H1 (cell line): ENCODE measurements around the gene OSBPL6. TPM values are rescaled to one million over a fixed set of nuclear protein-coding genes. Genes with fewer than 3 reads are reported as not detected.

Experiments used
- CTCF ChIA-PET: fragments of 300-600 bp; sonication (Branson Sonifier 250); formaldehyde crosslinking; loops from one replicate; lab custom pipeline; 2021; ENCODE audit not compliant: partially characterized antibody; lab: Charles Lee
- POLR2A ChIA-PET: fragments of 300-600 bp; sonication (Branson Sonifier 250); formaldehyde crosslinking; loops from one replicate; lab custom pipeline; 2021; ENCODE audit warnings: inconsistent platforms; ENCODE audit not compliant: partially characterized antibody; lab: Charles Lee
- DNase-seq, 2 experiments: peaks; one replicate each; pipeline versions ENCODE4 v3.0.0 to v3.0.0-alpha.2; 2010 to 2022; ENCODE audit warnings: low spot score in 2 of 2, low read depth in 1 of 2, mixed read lengths in 1 of 2
- FAIRE-seq: peaks from 2 replicates; lab custom pipeline; 2011; peaks lifted over from hg19 to GRCh38; lab: Jason Lieb, UNC
- H2AFZ ChIP-seq: 2 replicates; pipeline ENCODE4 v1.8.1; 2012; ENCODE audit warnings: low read length, inconsistent platforms
- H2AK5ac ChIP-seq: 2 replicates; pipeline ENCODE4 v1.6.1; 2013; ENCODE audit warnings: low read depth, low read length
- H2BK120ac ChIP-seq: replicated peaks from 2 replicates; pipeline ENCODE3; 2013; ENCODE audit warnings: low read depth, low read length, inconsistent platforms
- H2BK12ac ChIP-seq: 2 replicates; pipeline ENCODE4 v1.6.1; 2013; ENCODE audit warnings: low read depth, low read length
- H2BK15ac ChIP-seq: 2 replicates; pipeline ENCODE4 v1.6.1; 2013; ENCODE audit warnings: low read length
- H2BK20ac ChIP-seq: 2 replicates; pipeline ENCODE4 v1.6.1; 2013; ENCODE audit warnings: low read length
- H2BK5ac ChIP-seq: 2 replicates; pipeline ENCODE4 v1.6.1; 2013; ENCODE audit warnings: low read depth, low read length
- H3K14ac ChIP-seq: 2 replicates; pipeline ENCODE4 v1.6.1; 2013; ENCODE audit warnings: inconsistent platforms; ENCODE audit not compliant: insufficient read length
- H3K18ac ChIP-seq: 2 replicates; pipeline ENCODE4 v1.6.1; 2013; ENCODE audit warnings: low read length; ENCODE audit errors: extremely low read depth
- H3K23ac ChIP-seq: 2 replicates; pipeline ENCODE4 v1.6.1; 2013; ENCODE audit warnings: inconsistent platforms; ENCODE audit not compliant: insufficient read length
- H3K23me2 ChIP-seq: 2 replicates; pipeline ENCODE4 v1.6.1; 2013; ENCODE audit warnings: low read depth, low read length
- H3K27ac ChIP-seq: 2 replicates; pipeline ENCODE4 v1.6.1; 2011; ENCODE audit warnings: low read depth, low read length, inconsistent platforms
- H3K27me3 ChIP-seq, 4 experiments: replicated peaks in 1 of 4; 1 replicate in 1 of 4; 2 replicates in 3 of 4; pipeline versions ENCODE4 v1.6.1 to v1.8.1; 2011 to 2013; ENCODE audit warnings: low read length in 3 of 4, mild to moderate bottlenecking in 3 of 4, inconsistent platforms in 2 of 4, mixed read lengths in 2 of 4, moderate library complexity in 1 of 4; ENCODE audit not compliant: control insufficient read depth in 3 of 4, insufficient read depth in 3 of 4; ENCODE audit errors: extremely low read depth in 1 of 4
- H3K36me3 ChIP-seq, 4 experiments: 2 replicates each; pipeline versions ENCODE4 v1.6.1 to v1.8.1; 2011 to 2013; ENCODE audit warnings: mild to moderate bottlenecking in 4 of 4, low read length in 3 of 4, moderate library complexity in 2 of 4, control low read depth in 1 of 4, inconsistent platforms in 1 of 4; ENCODE audit not compliant: insufficient read depth in 4 of 4, control insufficient read depth in 2 of 4
- H3K4ac ChIP-seq: replicated peaks from 2 replicates; pipeline ENCODE3; 2013; ENCODE audit warnings: low read length, low read depth, mixed read lengths, inconsistent platforms; ENCODE audit not compliant: insufficient read length
- H3K4me1 ChIP-seq, 4 experiments: replicated peaks in 1 of 4; 1 replicate in 1 of 4; 2 replicates in 3 of 4; pipeline versions ENCODE4 v1.6.1 to v1.8.1; 2011 to 2013; ENCODE audit warnings: low read length in 3 of 4, inconsistent platforms in 2 of 4, mixed read lengths in 1 of 4; ENCODE audit not compliant: insufficient read depth in 4 of 4, control insufficient read depth in 3 of 4
- H3K4me2 ChIP-seq, 2 experiments: 2 replicates each; pipeline versions ENCODE4 v1.6.1 to v1.8.1; 2011 to 2013; ENCODE audit warnings: low read depth in 2 of 2, low read length in 2 of 2, control low read depth in 1 of 2, inconsistent platforms in 1 of 2, mild to moderate bottlenecking in 1 of 2; ENCODE audit not compliant: insufficient read depth in 1 of 2
- H3K4me3 ChIP-seq, 4 experiments: fragments of 200-600, 300-600 bp in 1 of 4; sonication (generic), shearing (Covaris generic), sonication (Bioruptor Twin) in 1 of 4; 2 replicates each; pipeline versions ENCODE4 v1.5.1 to v1.8.1; 2011 to 2016; ENCODE audit warnings: low read length in 4 of 4, low read depth in 3 of 4, control low read depth in 2 of 4, inconsistent platforms in 2 of 4, mild to moderate bottlenecking in 2 of 4, mixed read lengths in 1 of 4, moderate library complexity in 1 of 4; ENCODE audit not compliant: insufficient read depth in 2 of 4; ENCODE audit errors: extremely low read depth in 1 of 4
- H3K56ac ChIP-seq: replicated peaks from 2 replicates; pipeline ENCODE3; 2013; ENCODE audit warnings: low read depth, mild to moderate bottlenecking, mixed read lengths, low read length, inconsistent platforms; ENCODE audit not compliant: insufficient read length
- H3K79me1 ChIP-seq: 2 replicates; pipeline ENCODE4 v1.6.1; 2013; ENCODE audit warnings: low read depth, low read length, control low read depth
- H3K79me2 ChIP-seq, 2 experiments: 2 replicates each; pipeline versions ENCODE4 v1.6.1 to v1.8.1; 2012 to 2013; ENCODE audit warnings: low read length in 2 of 2, mild to moderate bottlenecking in 2 of 2, inconsistent platforms in 1 of 2; ENCODE audit not compliant: insufficient read depth in 2 of 2, control insufficient read depth in 1 of 2
- H3K9ac ChIP-seq, 4 experiments: replicated peaks in 1 of 4; 1 replicate in 1 of 4; 2 replicates in 3 of 4; pipeline versions ENCODE4 v1.6.1 to v1.8.1; 2011 to 2013; ENCODE audit warnings: low read depth in 3 of 4, low read length in 3 of 4, control low read depth in 2 of 4, mild to moderate bottlenecking in 2 of 4, moderate library complexity in 2 of 4, inconsistent platforms in 1 of 4; ENCODE audit errors: extremely low read depth in 1 of 4
- H3K9me3 ChIP-seq, 2 experiments: 2 replicates each; pipeline versions ENCODE4 v1.6.1 to v1.8.1; 2012 to 2013; ENCODE audit warnings: mild to moderate bottlenecking in 2 of 2, moderate library complexity in 2 of 2, control low read depth in 1 of 2, inconsistent platforms in 1 of 2, low read depth in 1 of 2, low read length in 1 of 2, mixed read lengths in 1 of 2; ENCODE audit not compliant: insufficient read depth in 2 of 2
- H4K20me1 ChIP-seq, 2 experiments: replicated peaks in 1 of 2; 2 replicates each; pipeline versions ENCODE3 to v1.8.1; 2011 to 2013; ENCODE audit warnings: inconsistent platforms in 2 of 2, low read length in 2 of 2, mild to moderate bottlenecking in 1 of 2; ENCODE audit not compliant: insufficient read depth in 2 of 2, control insufficient read depth in 1 of 2
- H4K5ac ChIP-seq: 2 replicates; pipeline ENCODE4 v1.6.1; 2013; ENCODE audit warnings: low read length, low read depth, mixed read lengths, inconsistent platforms; ENCODE audit not compliant: insufficient read length
- H4K8ac ChIP-seq: 2 replicates; pipeline ENCODE4 v1.8.0; 2013; ENCODE audit warnings: mild to moderate bottlenecking, moderate library complexity, low read length, inconsistent platforms; ENCODE audit not compliant: insufficient read depth; ENCODE audit errors: extremely low read depth
- H4K91ac ChIP-seq: replicated peaks from 2 replicates; pipeline ENCODE3; 2013; ENCODE audit warnings: low read length, mixed read lengths, inconsistent platforms; ENCODE audit not compliant: insufficient read length
- BRCA1 ChIP-seq: IDR thresholded peaks from 2 replicates; pipeline ENCODE4 v1.6.1; 2012; ENCODE audit warnings: low read depth, low read length, improper control_type of control experiment
- CHD2 ChIP-seq: IDR thresholded peaks from 2 replicates; pipeline ENCODE4 v1.6.1; 2012; ENCODE audit warnings: low read length, improper control_type of control experiment
- HDAC2 ChIP-seq, 2 experiments: fragments of 300-600 bp in 1 of 2; sonication (generic) in 1 of 2; IDR thresholded peaks; 2 replicates each; pipeline ENCODE4 v1.6.1; 2011 to 2012; ENCODE audit warnings: low read depth in 2 of 2, low read length in 2 of 2, mild to moderate bottlenecking in 2 of 2, moderate library complexity in 2 of 2, borderline replicate concordance in 1 of 2, inconsistent platforms in 1 of 2
- KDM1A ChIP-seq: fragments of 200-600, 300-600 bp; sonication (generic); IDR thresholded peaks from 2 replicates; pipeline ENCODE4 v1.7.1; 2016; ENCODE audit warnings: mild to moderate bottlenecking, low read length, borderline replicate concordance
- PHF8 ChIP-seq: fragments of 200-600 bp; sonication (generic); conservative IDR thresholded peaks from 2 replicates; pipeline ENCODE4 v1.7.1; 2012; ENCODE audit warnings: low read depth, mild to moderate bottlenecking, inconsistent platforms, low read length, moderate library complexity
- POU5F1 ChIP-seq: IDR thresholded peaks from 2 replicates; pipeline ENCODE4 v1.6.1; 2011; ENCODE audit warnings: low read depth, mild to moderate bottlenecking, low read length, moderate library complexity
- SP2 ChIP-seq: IDR thresholded peaks from 2 replicates; pipeline ENCODE4 v1.6.1; 2012; ENCODE audit warnings: mild to moderate bottlenecking, low read length, inconsistent platforms
- TAF1 ChIP-seq: IDR thresholded peaks from 2 replicates; pipeline ENCODE4 v1.6.1; 2011; ENCODE audit warnings: mild to moderate bottlenecking, low read depth, low read length
- YY1 ChIP-seq: IDR thresholded peaks from 2 replicates; pipeline ENCODE4 v1.6.1; 2011; ENCODE audit warnings: low read depth, mild to moderate bottlenecking, low read length
- WGBS, 2 experiments: shearing (Covaris generic) in 1 of 2; methylation state at CpG; one replicate each; pipeline versions ENCODE4 v1.1.6 to v1.1.7; 2013 to 2015; ENCODE audit warnings: low lambda C conversion rate in 2 of 2, mixed read lengths in 2 of 2, inconsistent platforms in 1 of 2, low coverage in 1 of 2, missing lambda C conversion rate in 1 of 2; ENCODE audit not compliant: insufficient replicate concordance in 2 of 2, insufficient coverage in 1 of 2, insufficient read length in 1 of 2; ENCODE audit errors: extremely low coverage in 1 of 2, missing lambda C conversion rate in 1 of 2; 5-methylcytosine and 5-hydroxymethylcytosine counted together
- polyA plus RNA-seq, 7 experiments: library from polyadenylated mRNA; depleted of rRNA in 3 of 7; stranded (reverse) in 5 of 7; unstranded in 2 of 7; fragments of >200 nt in 5 of 7; fragments of 200-250 nt in 2 of 7; gene quantifications; 1 replicate in 5 of 7; 2 replicates in 1 of 7; 4 replicates in 1 of 7; pipeline versions ENCODE4 v1.2.1 to v1.2.3, GENCODE V29; 2011 to 2013; ENCODE audit warnings: missing spikeins in 2 of 7, mixed read lengths in 2 of 7
- total RNA-seq: library from RNA; stranded (reverse); fragmentation: NEBNext Ultra II Directional; extraction: Animal tissue kit (Norgen Biotek cat#: 25700); gene quantifications from 2 replicates; pipeline ENCODE4 v1.2.1, GENCODE V29; 2021
- TF ChIP-seq, protein P1 (sequence below): IDR thresholded peaks from 2 replicates; pipeline ENCODE4 v1.6.1; 2012; ENCODE audit warnings: inconsistent platforms
- TF ChIP-seq, protein P2 (sequence below): IDR thresholded peaks from 2 replicates; pipeline ENCODE4 v1.6.1; 2012; ENCODE audit warnings: inconsistent platforms
- TF ChIP-seq, protein P3 (sequence below): IDR thresholded peaks from 2 replicates; pipeline ENCODE4 v1.6.1; 2012; ENCODE audit warnings: low read length, inconsistent platforms

The OSBPL6 gene
- total and polyA plus RNA-seq, 2 of the 8 experiments (the other 6 are each of a cell fraction or from before 2014, with no cell fraction given), result 1.7 to 5.6 TPM

DNA sequence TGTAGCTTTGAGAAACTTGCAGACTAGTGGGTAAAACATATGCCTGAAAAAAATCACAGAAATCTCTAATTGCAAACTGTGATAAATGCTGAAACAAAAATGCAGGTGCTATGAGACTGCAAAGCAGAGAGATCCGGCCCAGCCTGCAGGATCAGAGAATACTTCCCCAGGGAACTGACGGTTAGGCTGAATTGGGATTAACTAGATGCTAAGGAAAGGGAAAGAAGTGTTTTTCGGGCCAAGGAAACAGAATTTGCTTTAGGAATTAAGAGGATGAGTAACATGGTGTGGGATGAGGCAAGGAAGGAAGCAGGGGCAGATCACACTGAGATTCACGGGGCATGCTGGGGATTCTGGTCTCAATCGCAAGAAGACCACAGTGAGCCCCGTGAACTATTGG lies 71.5 kb downstream of the OSBPL6 start:
- no peaks in the 10 kb centered on the region for H3K9me3 ChIP-seq
- no peak overlapping the region for H2BK120ac ChIP-seq
- H3K23ac ChIP-seq, result no peak overlapping the region
- POLR2A ChIA-PET, result interaction anchor here (1.7 kb wide), 1 partner anchor 9 kb away, joined by 4 read pairs; no protein-coding TSS in a partner anchor
- H2BK5ac ChIP-seq, result no peak overlapping the region
- H3K18ac ChIP-seq, result no peak overlapping the region
- H4K8ac ChIP-seq, result no peak overlapping the region
- H3K4me2 ChIP-seq, result no peak overlapping the region
- H3K9ac ChIP-seq, result no peak overlapping the region
- H3K79me1 ChIP-seq, result no peaks in the 10 kb centered on the region
- CTCF ChIA-PET, result interaction anchor here (0.6 to 2.6 kb wide), 3 partner anchors 8 to 155 kb away, joined by 3 to 7 read pairs (median 5); no protein-coding TSS in a partner anchor
- FAIRE-seq, result no peak
- no peak overlapping the region for H2BK20ac ChIP-seq
- H3K56ac ChIP-seq, result no peak overlapping the region
- H3K36me3 ChIP-seq, result no peaks in the 10 kb centered on the region
- no peak overlapping the region for H3K14ac ChIP-seq
- no peak overlapping the region for H3K4me3 ChIP-seq
- H4K5ac ChIP-seq, result no peak overlapping the region
- no peak overlapping the region for H3K27ac ChIP-seq
- WGBS, 2 experiments, result 91% methylated on average over 6 of the region's 6 CpGs; no CpG with 5 or more reads in 1 of the 2 experiments
- no peak overlapping the region for H4K91ac ChIP-seq
- H4K20me1 ChIP-seq, result no peaks in the 10 kb centered on the region
- H3K27me3 ChIP-seq, result no peaks in the 10 kb centered on the region
- no peak for DNase-seq
- H2BK15ac ChIP-seq, result no peak overlapping the region
- H2AK5ac ChIP-seq, result no peak overlapping the region
- no peak overlapping the region for H3K4ac ChIP-seq
- no peaks in the 10 kb centered on the region for H3K79me2 ChIP-seq
- H3K4me1 ChIP-seq, result peaks cover 0 to 2% (median 0%) of the 10 kb centered on the region in 4 experiments; a peak in 2 of 7 replicates
- no peaks in the 10 kb centered on the region for H3K23me2 ChIP-seq
- no peak overlapping the region for H2AFZ ChIP-seq
- H2BK12ac ChIP-seq, result no peak overlapping the region
- no peak for TF ChIP-seq TAF1
- no peak for TF ChIP-seq POU5F1
- TF ChIP-seq, protein P1, sequence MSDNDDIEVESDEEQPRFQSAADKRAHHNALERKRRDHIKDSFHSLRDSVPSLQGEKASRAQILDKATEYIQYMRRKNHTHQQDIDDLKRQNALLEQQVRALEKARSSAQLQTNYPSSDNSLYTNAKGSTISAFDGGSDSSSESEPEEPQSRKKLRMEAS, result no peak
- no peak for TF ChIP-seq YY1
- TF ChIP-seq, protein P2, sequence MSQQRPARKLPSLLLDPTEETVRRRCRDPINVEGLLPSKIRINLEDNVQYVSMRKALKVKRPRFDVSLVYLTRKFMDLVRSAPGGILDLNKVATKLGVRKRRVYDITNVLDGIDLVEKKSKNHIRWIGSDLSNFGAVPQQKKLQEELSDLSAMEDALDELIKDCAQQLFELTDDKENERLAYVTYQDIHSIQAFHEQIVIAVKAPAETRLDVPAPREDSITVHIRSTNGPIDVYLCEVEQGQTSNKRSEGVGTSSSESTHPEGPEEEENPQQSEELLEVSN, result no peak
- TF ChIP-seq HDAC2 (IDR thresholded peaks at IDR 0.05; ENCODE audit: borderline replicate concordance in 1 of 2, low read depth in 2 of 2, low read length in 2 of 2), result no peak
- no peak for TF ChIP-seq SP2
- TF ChIP-seq, protein P3, sequence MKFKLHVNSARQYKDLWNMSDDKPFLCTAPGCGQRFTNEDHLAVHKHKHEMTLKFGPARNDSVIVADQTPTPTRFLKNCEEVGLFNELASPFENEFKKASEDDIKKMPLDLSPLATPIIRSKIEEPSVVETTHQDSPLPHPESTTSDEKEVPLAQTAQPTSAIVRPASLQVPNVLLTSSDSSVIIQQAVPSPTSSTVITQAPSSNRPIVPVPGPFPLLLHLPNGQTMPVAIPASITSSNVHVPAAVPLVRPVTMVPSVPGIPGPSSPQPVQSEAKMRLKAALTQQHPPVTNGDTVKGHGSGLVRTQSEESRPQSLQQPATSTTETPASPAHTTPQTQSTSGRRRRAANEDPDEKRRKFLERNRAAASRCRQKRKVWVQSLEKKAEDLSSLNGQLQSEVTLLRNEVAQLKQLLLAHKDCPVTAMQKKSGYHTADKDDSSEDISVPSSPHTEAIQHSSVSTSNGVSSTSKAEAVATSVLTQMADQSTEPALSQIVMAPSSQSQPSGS, result no peak
- no peak for TF ChIP-seq BRCA1
- no peak for TF ChIP-seq CHD2
- TF ChIP-seq PHF8, result no peak
- no peak for TF ChIP-seq KDM1A
